ENCODE data around the gene FUT2. TPM values are rescaled to one million over a fixed set of nuclear protein-coding genes. Genes with fewer than 3 reads are reported as not detected.
"Not testable (repeated sequence)": the region's sequence is repeated elsewhere in the genome, so short reads cannot be mapped to it uniquely, and the experiment has no call there.

Gene FUT2
- total RNA-seq, 1 donor from 2014 or later, result not detected

- no peak for DNase-seq (ENCODE audit: low spot score)
Measured at GRCh38 chr19:48698046-48698445, 2.3 kb downstream of the FUT2 start.

DNA sequence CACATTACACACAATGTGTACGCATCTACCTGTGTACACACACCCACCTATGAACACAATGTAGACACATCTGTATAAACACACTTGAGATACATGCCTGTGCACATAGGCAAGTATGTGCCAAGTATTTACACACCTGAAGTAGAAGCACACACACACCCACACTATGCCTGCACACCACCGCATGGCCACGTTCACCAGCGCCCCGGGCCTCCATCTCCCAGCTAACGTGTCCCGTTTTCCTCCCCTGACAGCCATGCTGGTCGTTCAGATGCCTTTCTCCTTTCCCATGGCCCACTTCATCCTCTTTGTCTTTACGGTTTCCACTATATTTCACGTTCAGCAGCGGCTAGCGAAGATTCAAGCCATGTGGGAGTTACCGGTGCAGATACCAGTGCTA is 6.9 kb downstream of the FUT2 start:
- ATAC-seq (no peak), DNase-seq (ENCODE audit: low spot score) (no peak)

More at GRCh38 chr19:48698046-48698445, 2.3 kb downstream of the FUT2 start:
- ATAC-seq, result peak; percentile 36

DNA sequence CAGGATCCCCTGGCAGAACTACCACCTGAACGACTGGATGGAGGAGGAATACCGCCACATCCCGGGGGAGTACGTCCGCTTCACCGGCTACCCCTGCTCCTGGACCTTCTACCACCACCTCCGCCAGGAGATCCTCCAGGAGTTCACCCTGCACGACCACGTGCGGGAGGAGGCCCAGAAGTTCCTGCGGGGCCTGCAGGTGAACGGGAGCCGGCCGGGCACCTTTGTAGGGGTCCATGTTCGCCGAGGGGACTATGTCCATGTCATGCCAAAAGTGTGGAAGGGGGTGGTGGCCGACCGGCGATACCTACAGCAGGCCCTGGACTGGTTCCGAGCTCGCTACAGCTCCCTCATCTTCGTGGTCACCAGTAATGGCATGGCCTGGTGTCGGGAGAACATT is 7.5 kb downstream of the FUT2 start:
- DNase-seq (ENCODE audit: low spot score) (no peak), ATAC-seq (no peak)

DNA sequence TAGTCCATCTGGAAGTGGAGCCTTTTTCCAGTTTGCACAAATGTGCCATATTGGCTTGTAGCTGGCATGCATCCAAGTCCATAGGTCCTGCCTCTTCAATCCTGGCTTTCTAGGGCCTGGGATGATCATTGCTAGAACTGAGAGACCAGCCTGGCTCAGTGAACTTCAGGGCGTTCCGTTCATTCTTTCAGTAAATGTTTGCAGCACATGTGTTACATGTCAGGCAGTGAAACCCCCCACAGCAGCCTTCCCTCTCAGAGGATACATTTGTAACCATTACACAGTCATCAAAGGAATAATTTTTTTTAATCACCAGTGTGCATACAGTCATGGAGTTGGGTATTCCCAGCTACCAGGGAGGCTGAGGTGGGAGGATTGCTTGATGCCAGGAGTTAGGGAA is 9.7 kb downstream of the FUT2 start:
- ATAC-seq (no peak), DNase-seq (ENCODE audit: low spot score) (no peak)

DNA sequence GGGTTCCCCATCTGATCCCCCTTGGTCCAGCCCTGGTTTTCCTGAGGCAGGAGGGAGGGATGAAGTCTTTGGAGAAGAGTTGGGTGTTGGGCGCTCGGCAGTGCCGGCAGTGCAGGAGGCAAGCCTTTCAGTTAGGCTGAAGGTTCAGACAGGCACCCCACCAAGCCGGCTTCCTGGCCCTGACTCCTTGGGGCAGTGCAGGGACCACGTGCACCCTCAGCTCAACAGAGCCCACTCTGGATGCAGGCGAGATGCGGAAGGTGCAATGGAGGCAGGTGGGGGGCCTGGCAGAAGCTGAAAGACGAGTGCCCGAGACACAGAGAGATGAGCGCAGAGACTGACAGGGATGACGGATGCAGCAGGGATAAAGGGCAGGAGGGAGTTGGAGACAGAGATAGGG is 12.7 kb downstream of the FUT2 start:
- DNase-seq (ENCODE audit: low spot score) (no peak), ATAC-seq (no peak)

DNA sequence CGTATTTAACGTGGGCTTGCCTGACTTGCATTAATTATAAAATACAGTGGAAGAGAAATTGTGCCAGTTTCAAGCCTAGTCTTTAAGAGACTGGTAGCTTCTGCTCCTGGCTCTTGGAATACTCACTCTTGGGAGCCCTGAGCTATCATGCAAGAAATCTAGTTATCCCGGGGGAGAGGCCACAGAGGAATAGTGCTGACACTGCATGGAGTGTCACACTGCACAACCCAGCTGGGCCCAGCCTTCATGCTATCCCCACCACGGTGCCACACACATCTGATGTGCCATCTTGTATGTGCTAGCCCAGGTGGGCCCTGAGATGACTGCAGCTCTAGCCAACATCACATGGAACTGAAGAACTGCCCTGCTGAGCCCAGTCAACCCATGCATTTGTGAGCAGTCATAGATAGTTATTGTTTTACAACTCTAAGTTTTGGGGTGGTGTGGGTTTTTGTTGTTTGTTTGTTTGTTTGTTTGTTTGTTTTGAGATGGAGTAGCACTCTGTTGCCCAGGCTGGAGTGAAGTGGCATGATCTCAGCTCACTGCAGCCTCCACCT is 15.4 kb downstream of the FUT2 start:
- no peak for ATAC-seq
- DNase-seq (ENCODE audit: low spot score), result no peak

DNA sequence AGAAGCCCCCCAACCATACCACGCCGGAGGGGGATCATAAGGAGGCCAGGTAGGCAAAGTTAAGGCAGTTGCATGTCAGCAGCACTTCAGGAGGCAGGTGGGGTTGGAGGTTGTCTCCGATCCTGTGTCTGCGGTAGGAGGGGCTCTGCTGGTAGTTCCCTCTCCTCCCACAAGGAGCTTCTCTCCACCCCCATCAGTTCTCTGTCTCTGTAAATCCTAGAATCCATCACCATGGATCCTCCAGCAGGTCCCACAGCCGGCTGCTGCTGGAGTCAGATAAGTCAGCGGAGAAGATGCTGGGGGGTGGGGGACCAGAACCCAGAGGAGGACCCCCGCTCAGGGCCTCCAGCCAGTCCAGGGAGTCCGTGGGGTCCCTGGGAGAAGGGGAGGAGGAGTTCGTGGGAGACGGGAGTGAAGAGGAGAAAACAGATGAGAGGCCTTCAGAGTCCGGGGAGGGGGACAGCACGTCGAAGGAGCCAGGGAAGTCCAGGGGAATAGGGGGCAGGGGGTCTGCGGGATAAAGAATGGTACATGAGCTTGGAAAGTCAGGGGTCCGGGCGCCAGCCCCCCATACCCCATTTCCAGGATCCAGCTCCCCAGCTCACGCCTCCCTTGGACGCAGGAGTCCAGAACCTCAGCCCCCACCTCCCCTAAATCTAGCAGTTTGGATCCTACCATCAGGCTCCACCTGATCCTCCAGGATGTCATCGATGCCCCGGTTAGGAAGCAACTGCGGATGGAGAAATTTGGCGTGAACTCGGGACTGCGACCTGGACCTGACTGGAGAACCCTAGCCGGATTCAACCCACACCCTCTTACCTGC is 17.5 kb downstream of the FUT2 start:
- ATAC-seq, result no peak
- no peak for DNase-seq (ENCODE audit: low spot score)

- DNase-seq (ENCODE audit: low spot score) (peak; percentile 99), ATAC-seq (peak; percentile 91)
Measured at GRCh38 chr19:48713864-48714755, 18.3 kb downstream of the FUT2 start.

GRCh38 chr19:48714759-48715675 is 19.2 kb downstream of the FUT2 start:
- ATAC-seq (no peak), DNase-seq (ENCODE audit: low spot score) (no peak)

GRCh38 chr19:48715681-48716171 is 20.0 kb downstream of the FUT2 start:
- ATAC-seq, result no peak
- peak; percentile 57 for DNase-seq (ENCODE audit: low spot score)

- ATAC-seq, result no peak
- DNase-seq (ENCODE audit: low spot score), result no peak
Measured at GRCh38 chr19:48716562-48717291, 21.0 kb downstream of the FUT2 start.

DNA sequence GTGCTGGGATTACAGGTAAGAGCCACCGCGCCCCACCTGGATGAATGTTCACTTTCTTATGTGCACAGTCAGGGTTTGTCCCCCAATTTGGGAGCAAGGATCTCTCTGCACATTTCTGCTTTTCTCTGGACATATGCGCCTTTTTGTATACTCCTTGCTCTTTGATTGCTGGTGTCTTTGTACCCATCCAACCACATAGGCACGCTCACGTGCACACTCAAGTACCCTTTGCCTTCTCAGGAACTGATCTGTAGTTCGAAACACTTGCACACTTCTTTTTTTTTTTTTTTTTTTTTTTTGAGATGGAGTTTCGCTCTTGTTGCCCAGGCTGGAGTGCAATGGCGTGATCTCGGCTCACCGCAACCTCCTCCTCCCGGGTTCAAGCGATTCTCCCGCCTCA is 22.3 kb downstream of the FUT2 start:
- not testable (repeated sequence) for DNase-seq (ENCODE audit: low spot score)

DNA sequence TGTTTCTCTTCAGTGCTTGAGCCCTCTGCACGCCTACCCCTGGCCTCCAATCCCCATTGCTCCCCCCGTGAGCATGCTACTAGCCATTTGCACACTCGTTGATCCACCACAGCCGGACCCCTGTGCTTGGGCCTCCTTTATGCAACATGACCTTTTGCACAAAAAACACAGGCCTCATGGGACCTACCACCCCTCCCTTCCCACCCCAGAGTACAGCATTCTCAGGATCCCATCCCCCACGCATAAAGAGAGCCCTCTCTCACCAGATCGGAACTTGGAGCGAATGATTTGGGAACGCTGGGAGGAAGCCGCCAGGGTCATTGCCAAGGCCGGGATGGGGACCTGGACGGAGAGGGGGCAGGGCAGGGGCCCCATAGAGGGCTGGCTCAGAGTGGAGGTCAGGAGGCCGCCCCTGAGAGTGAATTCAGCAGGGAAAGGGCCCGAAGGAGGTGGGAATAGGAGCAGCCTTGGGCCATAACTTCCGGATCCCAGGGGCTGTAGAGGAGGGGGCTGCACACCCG is 23.0 kb downstream of the FUT2 start:
- DNase-seq (ENCODE audit: low spot score), result no peak
- no peak for ATAC-seq

More for the DNA sequence above, 22.3 kb downstream of the FUT2 start:
- ATAC-seq, result not testable (repeated sequence)

DNA sequence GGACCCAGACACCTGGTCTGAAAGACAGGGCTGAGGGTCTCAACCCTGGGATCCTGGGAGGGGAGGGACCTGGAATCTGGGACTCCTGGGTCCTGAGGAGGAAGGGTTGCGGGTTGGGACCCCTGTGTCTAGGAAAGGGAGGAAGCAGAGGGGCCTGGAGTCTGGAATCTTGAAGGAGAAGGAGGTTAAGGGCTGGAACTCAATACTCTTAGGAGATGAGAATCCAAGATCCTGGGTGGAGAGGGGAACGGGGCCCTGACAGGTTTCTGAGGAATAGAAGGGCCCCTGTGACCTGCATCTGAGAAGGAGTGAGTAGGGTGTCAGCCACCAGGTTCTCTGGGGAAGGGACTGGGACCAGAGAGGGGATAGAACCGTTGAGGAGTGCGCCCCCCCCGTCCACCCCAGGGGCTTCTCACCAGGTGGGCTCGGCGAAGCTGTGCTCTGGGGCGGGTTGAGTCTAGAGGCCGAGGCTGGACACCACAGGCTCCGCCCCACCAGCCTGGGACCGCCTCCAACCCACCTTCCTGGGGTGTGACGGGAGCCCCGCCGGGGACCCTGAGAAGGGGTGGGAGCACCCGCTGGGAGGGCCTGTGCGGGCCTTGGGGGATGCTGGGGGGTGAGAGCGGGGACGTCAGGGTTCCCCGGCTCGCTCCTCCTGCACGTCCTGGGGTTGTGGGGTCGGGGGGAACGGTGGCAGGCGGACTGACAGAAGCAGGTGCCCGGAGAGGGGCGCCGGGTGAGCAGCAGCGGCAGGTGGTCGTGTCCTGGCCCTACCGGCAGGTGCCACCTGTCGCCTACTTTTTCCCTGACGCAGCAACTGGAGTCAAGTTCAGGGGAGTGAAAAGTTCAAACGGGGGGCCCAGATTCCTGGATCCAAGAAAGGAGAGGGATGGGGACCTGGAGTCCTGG is 23.7 kb downstream of the FUT2 start, which contains the start of gene MAMSTR:
Gene MAMSTR, minus strand, starts transcription at position 463 of the 909 bp plus-strand sequence. CDS start 694 bp downstream, outside the sequence.
- DNase-seq (ENCODE audit: low spot score) (no peak), ATAC-seq (no peak)

DNA sequence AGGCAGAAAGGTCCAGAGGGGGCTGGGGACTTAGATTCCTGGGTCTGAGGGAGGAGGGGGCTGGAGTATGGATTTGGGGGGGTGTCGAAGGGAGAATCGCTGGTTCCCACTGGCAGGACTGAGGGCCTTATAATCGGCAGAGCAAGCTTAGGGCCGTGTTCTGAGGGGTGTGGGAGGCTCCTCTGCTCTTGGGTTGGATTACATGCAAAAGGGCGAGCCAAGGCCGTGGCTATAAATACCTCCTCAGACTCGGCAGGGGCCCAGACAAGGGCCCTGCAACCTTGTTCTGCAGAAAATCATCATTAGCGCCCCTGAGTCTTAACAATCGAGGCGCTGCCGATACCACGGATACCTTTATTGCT is 24.5 kb downstream of the FUT2 start:
- ATAC-seq (no peak), DNase-seq (ENCODE audit: low spot score) (no peak)

DNA sequence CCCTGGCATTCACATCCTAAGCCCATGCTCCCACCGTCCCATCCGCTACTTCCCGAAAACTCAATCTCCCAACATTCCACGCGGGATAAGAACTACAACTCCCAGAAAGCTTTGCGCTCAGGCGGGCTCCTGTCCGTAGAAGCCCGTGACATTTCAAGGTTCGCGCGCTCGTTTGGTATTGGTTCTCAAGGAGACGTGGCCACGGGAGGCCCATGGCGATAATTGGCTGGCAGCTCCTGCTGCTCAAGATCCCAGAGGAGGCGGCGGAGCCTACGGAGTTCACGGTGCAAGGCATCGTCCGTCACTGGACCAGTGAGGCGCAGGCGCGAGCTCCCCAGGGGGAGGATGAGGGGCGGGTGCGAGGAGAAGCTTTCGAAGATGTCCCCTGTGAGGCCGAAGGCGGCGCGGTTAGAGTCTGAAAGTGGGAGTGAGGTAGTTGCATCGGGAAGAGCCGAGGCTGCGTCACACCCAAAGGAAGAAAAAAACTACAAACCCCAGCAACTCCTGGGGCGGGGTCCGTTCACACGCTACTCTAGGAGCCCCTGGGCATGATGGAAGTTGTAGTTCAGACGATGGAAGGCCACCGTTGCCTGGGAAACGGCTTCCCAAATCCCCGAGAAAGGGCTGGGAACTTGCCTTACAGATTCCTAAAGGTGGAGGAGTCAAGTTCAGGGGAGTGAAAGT is 25.0 kb downstream of the FUT2 start:
- peak; percentile 96 for DNase-seq (ENCODE audit: low spot score)

GRCh38 chr19:48722196-48722708 is 26.5 kb downstream of the FUT2 start:
- no peak for DNase-seq (ENCODE audit: low spot score)
- no peak for ATAC-seq

More for the DNA sequence above, 25.0 kb downstream of the FUT2 start:
- peak; percentile 90 for ATAC-seq
